Spleen (tissue), 7 donors: Measurements from ENCODE around the gene SNX30.

Source experiments
- POLR2A ChIP-seq, 3 donors: fragments of 450-650 bp; IDR thresholded peaks; one replicate each; pipeline ENCODE4 v1.5.1; 2017; ENCODE audit warnings: antibody characterized with exemption in 3 of 3, mild to moderate bottlenecking in 1 of 3
- POLR2AphosphoS5 ChIP-seq, 3 donors: sonication (generic); formaldehyde crosslinking; IDR thresholded peaks; one replicate each; pipeline ENCODE4 v1.5.1; 2017; ENCODE audit warnings: antibody characterized with exemption in 3 of 3
- TF ChIP-seq, protein P1 (sequence below), 11 experiments: fragments of 200-600 bp in 7 of 11; fragments of 450-650 bp in 4 of 11; sonication (generic) in 4 of 11; IDR thresholded peaks in 8 of 11; conservative IDR thresholded peaks in 3 of 11; 1 replicate in 7 of 11; 2 replicates in 4 of 11; pipeline versions ENCODE4 v1.4.0 to v1.8.0; 2016 to 2021; ENCODE audit warnings: antibody characterized with exemption in 11 of 11, inconsistent platforms in 4 of 11, mild to moderate bottlenecking in 1 of 11
- donor health status: DM: no; HTN: no; CAD: no; lungs with moderate emphysema.
- donor health status: DM: no; HTN: no; CAD: no.
- donor health status: DM: no; HTN: no; CAD: no.

DNA sequence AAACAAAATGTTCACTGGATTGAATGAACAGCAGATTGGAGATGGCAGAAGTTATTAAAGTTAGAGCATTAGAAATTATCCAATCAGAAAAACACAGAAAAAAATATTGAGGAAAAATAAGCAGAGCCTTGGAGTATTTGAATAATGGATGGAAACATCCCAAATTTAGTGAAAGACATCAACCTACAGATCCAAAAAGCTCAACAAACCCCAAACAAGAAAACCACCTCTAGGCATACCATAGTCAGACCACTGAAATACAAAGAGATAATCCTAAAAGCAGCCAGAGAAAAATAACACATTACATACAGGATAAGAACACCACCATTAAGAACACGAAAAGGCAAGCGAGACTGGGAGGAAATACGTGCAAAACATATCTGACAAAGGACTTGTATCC, 37.9 kb upstream of the SNX30 start:
- TF ChIP-seq, protein P1, sequence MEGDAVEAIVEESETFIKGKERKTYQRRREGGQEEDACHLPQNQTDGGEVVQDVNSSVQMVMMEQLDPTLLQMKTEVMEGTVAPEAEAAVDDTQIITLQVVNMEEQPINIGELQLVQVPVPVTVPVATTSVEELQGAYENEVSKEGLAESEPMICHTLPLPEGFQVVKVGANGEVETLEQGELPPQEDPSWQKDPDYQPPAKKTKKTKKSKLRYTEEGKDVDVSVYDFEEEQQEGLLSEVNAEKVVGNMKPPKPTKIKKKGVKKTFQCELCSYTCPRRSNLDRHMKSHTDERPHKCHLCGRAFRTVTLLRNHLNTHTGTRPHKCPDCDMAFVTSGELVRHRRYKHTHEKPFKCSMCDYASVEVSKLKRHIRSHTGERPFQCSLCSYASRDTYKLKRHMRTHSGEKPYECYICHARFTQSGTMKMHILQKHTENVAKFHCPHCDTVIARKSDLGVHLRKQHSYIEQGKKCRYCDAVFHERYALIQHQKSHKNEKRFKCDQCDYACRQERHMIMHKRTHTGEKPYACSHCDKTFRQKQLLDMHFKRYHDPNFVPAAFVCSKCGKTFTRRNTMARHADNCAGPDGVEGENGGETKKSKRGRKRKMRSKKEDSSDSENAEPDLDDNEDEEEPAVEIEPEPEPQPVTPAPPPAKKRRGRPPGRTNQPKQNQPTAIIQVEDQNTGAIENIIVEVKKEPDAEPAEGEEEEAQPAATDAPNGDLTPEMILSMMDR (IDR thresholded peaks at IDR 0.05 in 8 of 11, conservative IDR thresholded peaks at IDR 0.05 in 3 of 11), result no peak
- TF ChIP-seq POLR2AphosphoS5 (IDR thresholded peaks at IDR 0.05) (no peak), POLR2A (IDR thresholded peaks at IDR 0.05) (no peak)
